Body of pancreas (tissue), 4 donors: ENCODE results near the gene THBS3.

Experiments used
- CTCF ChIP-seq, 7 experiments: fragments of 450-650 bp in 4 of 7; fragments of 200-600 bp in 3 of 7; sonication (generic) in 3 of 7; IDR thresholded peaks; one replicate each; pipeline ENCODE4 v1.5.1; 2016 to 2019; ENCODE audit warnings: antibody characterized with exemption in 7 of 7
- POLR2A ChIP-seq, 3 donors: fragments of 450-650 bp; IDR thresholded peaks; one replicate each; pipeline ENCODE4 v1.6.1; 2016; ENCODE audit warnings: antibody characterized with exemption in 3 of 3, mild to moderate bottlenecking in 2 of 3

DNA sequence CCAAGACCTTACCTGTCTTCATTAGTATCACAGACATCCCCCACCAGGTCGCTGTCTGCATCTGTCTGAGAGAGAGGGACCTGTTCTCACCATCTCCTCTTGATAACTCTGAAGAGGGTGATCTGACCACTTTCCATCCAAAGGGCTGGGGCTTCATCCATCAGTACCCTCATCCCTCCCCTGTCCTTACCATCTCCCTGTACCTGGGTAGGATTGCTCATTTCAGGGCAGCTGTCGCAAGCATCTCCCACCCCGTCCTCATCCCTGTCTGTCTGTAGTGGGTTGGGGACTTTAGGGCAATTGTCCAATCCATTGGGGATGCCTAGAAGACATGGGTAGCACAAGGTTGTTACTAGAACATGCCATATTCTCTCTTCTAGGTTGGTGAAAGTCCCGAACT is 7.9 kb downstream of the THBS3 start:
- TF ChIP-seq CTCF (IDR thresholded peaks at IDR 0.05) (no peak), POLR2A (IDR thresholded peaks at IDR 0.05) (no peak)
